Stimulated activated naive CD8-positive, alpha-beta T cell treated with anti-CD3 and anti-CD28 coated beads, Interleukin-15, Interleukin-2, amounts not matched to agents 100 ng/mL and 50 ng/mL, for 24 hours (primary cell): ENCODE data around the gene OTOF.

Source experiments
- H3K27ac Mint-ChIP-seq: one replicate; pipeline ENCODE4 v1.8.0; 2021; ENCODE audit warnings: mild to moderate bottlenecking, mixed read lengths
- H3K27me3 Mint-ChIP-seq: one replicate; pipeline ENCODE4 v1.8.0; 2021; ENCODE audit warnings: mixed read lengths
- H3K36me3 Mint-ChIP-seq: one replicate; pipeline ENCODE4 v1.8.0; 2021; ENCODE audit warnings: low read depth, mixed read lengths
- H3K4me1 Mint-ChIP-seq: one replicate; pipeline ENCODE4 v1.8.0; 2021; ENCODE audit warnings: low read depth, mixed read lengths
- H3K4me3 Mint-ChIP-seq: one replicate; pipeline ENCODE4 v1.8.0; 2021; ENCODE audit warnings: mild to moderate bottlenecking, mixed read lengths
- H3K9me3 Mint-ChIP-seq: one replicate; pipeline ENCODE4 v1.8.0; 2021; ENCODE audit warnings: mixed read lengths

OTOF gene

GRCh38 chr2:26477911-26478253 is at the start of gene OTOF:
TSS of gene OTOF (minus strand) at chr2:26478124.
- Mint-ChIP-seq H3K27ac (no peak within 1 kb of the TSS), H3K4me1 (peaks cover 4% of the 10 kb centered on the region), H3K4me3 (peak within 1 kb of the TSS; percentile 38), H3K36me3 (no peaks in the 10 kb centered on the region), H3K27me3 (no peaks in the 10 kb centered on the region), H3K9me3 (no peaks in the 10 kb centered on the region)

GRCh38 chr2:26526589-26526988 is 48.7 kb upstream of the OTOF start:
- H3K36me3 Mint-ChIP-seq: no peaks in the 10 kb centered on the region
- H3K9me3 Mint-ChIP-seq: no peaks in the 10 kb centered on the region
- H3K4me1 Mint-ChIP-seq: no peaks in the 10 kb centered on the region
- no peak overlapping the region for H3K4me3 Mint-ChIP-seq
- H3K27ac Mint-ChIP-seq: no peak overlapping the region
- H3K27me3 Mint-ChIP-seq: no peaks in the 10 kb centered on the region

DNA sequence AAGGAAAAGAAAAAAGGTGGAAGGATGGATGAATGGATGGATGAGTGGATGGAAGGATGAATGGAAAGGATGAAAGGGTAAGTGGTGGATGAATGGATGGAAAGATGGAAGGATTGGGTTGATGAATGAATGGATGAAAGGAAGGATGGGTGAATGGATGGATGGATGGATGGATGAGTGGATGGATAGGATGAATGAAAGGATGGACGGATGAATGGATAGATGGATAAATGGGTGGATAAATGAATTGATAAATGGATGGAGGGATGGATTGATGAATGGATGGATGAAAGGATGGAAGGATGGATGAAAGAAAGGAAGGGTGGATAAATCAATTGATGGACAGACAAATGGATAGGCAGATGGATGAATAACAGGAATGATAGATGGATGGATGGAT is 48.2 kb upstream of the OTOF start:
- Mint-ChIP-seq H3K4me3 (no peak overlapping the region), H3K27me3 (no peaks in the 10 kb centered on the region), H3K27ac (no peak overlapping the region)

DNA sequence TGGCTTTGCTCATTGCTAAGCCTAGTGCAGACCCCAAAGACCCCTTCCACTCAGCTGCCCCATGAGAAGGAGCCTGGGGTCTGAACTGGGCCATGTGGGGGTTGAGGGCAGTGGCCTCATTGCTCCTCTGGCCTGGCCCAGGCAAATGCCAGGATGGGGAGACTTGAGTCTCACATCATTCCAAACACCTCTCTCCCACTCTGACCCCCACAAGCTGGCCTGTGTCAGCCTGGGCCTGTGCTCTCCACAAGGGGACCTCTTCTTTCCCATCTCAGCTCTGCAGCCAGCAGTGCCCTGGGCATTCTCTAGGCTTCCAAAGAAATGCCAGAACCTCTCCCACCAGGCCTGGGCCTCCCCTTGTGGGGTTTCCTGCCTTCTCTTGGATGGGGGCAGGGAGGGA is 45.8 kb upstream of the OTOF start:
- peaks cover 8% of the 10 kb centered on the region for H3K4me1 Mint-ChIP-seq
- peaks cover 5% of the 10 kb centered on the region for H3K27me3 Mint-ChIP-seq
- H3K27ac Mint-ChIP-seq: no peak overlapping the region
- H3K9me3 Mint-ChIP-seq: no peaks in the 10 kb centered on the region
- H3K4me3 Mint-ChIP-seq: no peak overlapping the region
- no peaks in the 10 kb centered on the region for H3K36me3 Mint-ChIP-seq

More for the DNA sequence above, 48.2 kb upstream of the OTOF start:
- H3K9me3 Mint-ChIP-seq: no peaks in the 10 kb centered on the region
- no peaks in the 10 kb centered on the region for H3K4me1 Mint-ChIP-seq
- no peaks in the 10 kb centered on the region for H3K36me3 Mint-ChIP-seq

- H3K4me1 Mint-ChIP-seq: peaks cover 8% of the 10 kb centered on the region
- no peak overlapping the region for H3K27ac Mint-ChIP-seq
- H3K36me3 Mint-ChIP-seq: no peaks in the 10 kb centered on the region
- H3K9me3 Mint-ChIP-seq: no peaks in the 10 kb centered on the region
- peaks cover 5% of the 10 kb centered on the region for H3K27me3 Mint-ChIP-seq
- no peak overlapping the region for H3K4me3 Mint-ChIP-seq
Observed at GRCh38 chr2:26522751-26523171, 44.8 kb upstream of the OTOF start.

- no peaks in the 10 kb centered on the region for H3K36me3 Mint-ChIP-seq
- no peak overlapping the region for H3K27ac Mint-ChIP-seq
- no peaks in the 10 kb centered on the region for H3K9me3 Mint-ChIP-seq
- peaks cover 5% of the 10 kb centered on the region for H3K27me3 Mint-ChIP-seq
- H3K4me3 Mint-ChIP-seq: no peak overlapping the region
- peaks cover 8% of the 10 kb centered on the region for H3K4me1 Mint-ChIP-seq
Observed at GRCh38 chr2:26522325-26522724, 44.4 kb upstream of the OTOF start.

DNA sequence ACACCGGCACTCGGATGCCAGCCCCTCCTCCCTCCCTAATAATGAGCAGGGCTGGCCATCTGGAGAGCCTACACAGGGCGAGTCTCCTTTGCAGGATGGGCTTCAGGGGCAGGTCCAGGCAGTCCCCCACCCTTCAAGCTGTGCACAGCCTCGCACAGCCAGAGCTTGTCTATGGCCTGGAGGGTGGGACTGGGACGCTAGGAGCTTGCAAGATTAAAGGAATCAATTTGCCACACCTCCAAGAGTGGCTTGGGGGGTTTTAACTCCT is 43.9 kb upstream of the OTOF start:
- H3K27ac Mint-ChIP-seq: no peak overlapping the region
- H3K4me3 Mint-ChIP-seq: no peak overlapping the region
- H3K4me1 Mint-ChIP-seq: peaks cover 8% of the 10 kb centered on the region
- peaks cover 5% of the 10 kb centered on the region for H3K27me3 Mint-ChIP-seq
- no peaks in the 10 kb centered on the region for H3K9me3 Mint-ChIP-seq
- no peaks in the 10 kb centered on the region for H3K36me3 Mint-ChIP-seq

DNA sequence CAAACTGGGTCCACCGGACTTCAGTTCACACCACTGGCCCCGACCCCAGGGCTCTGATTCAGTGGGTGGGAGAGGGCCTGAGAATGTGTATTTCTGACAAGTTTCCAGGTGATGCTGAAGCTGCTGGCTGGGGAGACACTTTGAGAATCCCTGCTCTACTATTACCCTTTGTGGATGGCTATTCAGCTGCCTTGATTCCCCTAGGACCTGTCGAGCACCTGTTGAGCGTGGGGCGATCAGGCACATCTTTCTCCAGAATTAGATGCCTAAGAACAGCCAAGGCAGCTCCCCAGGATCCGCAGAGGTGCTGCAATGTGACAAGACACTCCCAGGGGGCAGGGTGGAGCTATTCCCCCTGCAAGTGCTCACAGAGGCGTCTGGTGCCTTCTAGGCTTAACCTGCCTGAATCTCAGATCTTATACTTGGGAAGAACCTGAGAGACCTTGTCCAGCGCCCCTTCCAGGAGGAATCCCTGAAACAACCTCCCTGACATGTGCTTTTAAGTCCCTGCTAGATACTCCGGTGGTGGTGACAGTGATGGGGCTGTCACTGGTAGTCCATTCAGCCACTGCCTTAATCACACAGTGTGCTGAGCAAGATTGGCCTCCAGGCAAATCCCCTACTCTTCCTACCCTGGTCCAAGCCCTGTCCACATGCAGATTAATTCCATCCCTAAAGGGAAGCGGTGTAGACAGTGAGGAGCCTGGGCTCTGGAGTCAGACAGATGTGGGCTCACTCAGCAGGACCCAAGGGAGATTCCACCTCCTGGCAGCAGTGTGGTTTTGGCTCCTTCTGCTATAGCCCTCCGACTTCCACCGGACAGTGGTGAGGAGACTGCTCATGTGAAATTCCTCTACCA is 43.4 kb upstream of the OTOF start:
- H3K4me1 Mint-ChIP-seq: peaks cover 8% of the 10 kb centered on the region
- H3K27me3 Mint-ChIP-seq: peaks cover 5% of the 10 kb centered on the region
- H3K4me3 Mint-ChIP-seq: no peak overlapping the region
- no peaks in the 10 kb centered on the region for H3K9me3 Mint-ChIP-seq
- H3K27ac Mint-ChIP-seq: no peak overlapping the region
- H3K36me3 Mint-ChIP-seq: no peaks in the 10 kb centered on the region

DNA sequence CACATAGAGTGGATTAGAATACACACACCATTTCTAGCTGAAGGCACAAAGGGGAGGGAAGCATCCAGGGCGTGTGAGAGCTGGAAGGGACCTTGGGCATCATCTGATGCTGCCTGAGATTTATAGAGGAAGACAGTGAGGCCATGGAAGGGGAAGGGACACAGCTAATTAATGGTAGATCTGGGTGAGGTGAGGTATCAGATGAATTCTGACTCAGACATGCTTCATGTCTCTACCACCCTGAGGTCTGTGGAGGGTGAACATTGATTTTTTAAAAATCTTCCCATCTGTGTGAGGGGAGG is 42.2 kb upstream of the OTOF start:
- peaks cover 8% of the 10 kb centered on the region for H3K4me1 Mint-ChIP-seq
- no peak overlapping the region for H3K4me3 Mint-ChIP-seq
- H3K27ac Mint-ChIP-seq: no peak overlapping the region
- no peaks in the 10 kb centered on the region for H3K9me3 Mint-ChIP-seq
- no peaks in the 10 kb centered on the region for H3K36me3 Mint-ChIP-seq
- peaks cover 5% of the 10 kb centered on the region for H3K27me3 Mint-ChIP-seq

- Mint-ChIP-seq H3K27ac (no peak overlapping the region), H3K4me3 (no peak overlapping the region), H3K9me3 (no peaks in the 10 kb centered on the region), H3K4me1 (peaks cover 8% of the 10 kb centered on the region), H3K27me3 (peaks cover 5% of the 10 kb centered on the region), H3K36me3 (no peaks in the 10 kb centered on the region)
Observed at GRCh38 chr2:26519396-26520147, 41.6 kb upstream of the OTOF start.

- H3K36me3 Mint-ChIP-seq: no peaks in the 10 kb centered on the region
- no peaks in the 10 kb centered on the region for H3K9me3 Mint-ChIP-seq
- no peak overlapping the region for H3K27ac Mint-ChIP-seq
Observed at GRCh38 chr2:26516781-26517180, 38.9 kb upstream of the OTOF start.

GRCh38 chr2:26516246-26516645 is 38.3 kb upstream of the OTOF start:
- no peak overlapping the region for H3K4me3 Mint-ChIP-seq
- H3K27me3 Mint-ChIP-seq: peaks cover 5% of the 10 kb centered on the region
- no peak overlapping the region for H3K27ac Mint-ChIP-seq
- H3K9me3 Mint-ChIP-seq: no peaks in the 10 kb centered on the region
- H3K4me1 Mint-ChIP-seq: peaks cover 8% of the 10 kb centered on the region
- H3K36me3 Mint-ChIP-seq: no peaks in the 10 kb centered on the region

More at GRCh38 chr2:26516781-26517180, 38.9 kb upstream of the OTOF start:
- Mint-ChIP-seq H3K4me1 (peaks cover 8% of the 10 kb centered on the region), H3K4me3 (no peak overlapping the region), H3K27me3 (peaks cover 5% of the 10 kb centered on the region)

- peaks cover 8% of the 10 kb centered on the region for H3K4me1 Mint-ChIP-seq
- no peak overlapping the region for H3K4me3 Mint-ChIP-seq
- H3K9me3 Mint-ChIP-seq: no peaks in the 10 kb centered on the region
- peaks cover 2% of the 10 kb centered on the region for H3K27me3 Mint-ChIP-seq
- H3K27ac Mint-ChIP-seq: no peak overlapping the region
- no peaks in the 10 kb centered on the region for H3K36me3 Mint-ChIP-seq
Observed at GRCh38 chr2:26515771-26516170, 37.8 kb upstream of the OTOF start.

DNA sequence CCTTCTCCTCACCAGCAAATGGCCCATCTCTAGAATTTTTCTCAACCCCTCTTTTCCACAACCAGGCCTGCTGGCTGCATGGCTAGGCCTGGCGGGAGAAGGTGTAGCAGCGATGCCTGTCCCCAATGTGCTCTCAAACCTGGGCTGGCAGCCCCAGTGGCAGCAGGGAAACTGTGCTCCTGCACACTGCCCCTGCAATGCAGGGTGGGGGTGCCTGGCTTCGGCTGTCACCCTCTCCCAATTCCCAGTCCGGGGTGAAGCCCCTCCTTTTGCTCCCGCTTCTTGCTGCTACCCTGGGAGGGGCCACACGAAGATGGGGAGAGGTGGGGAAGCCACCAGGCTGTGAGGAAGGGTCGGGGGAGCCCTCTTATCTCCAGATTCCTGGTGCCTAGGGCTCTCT is 36.1 kb upstream of the OTOF start:
- Mint-ChIP-seq H3K9me3 (no peaks in the 10 kb centered on the region), H3K27me3 (no peaks in the 10 kb centered on the region), H3K4me1 (no peaks in the 10 kb centered on the region), H3K4me3 (no peak overlapping the region), H3K27ac (no peak overlapping the region), H3K36me3 (no peaks in the 10 kb centered on the region)

GRCh38 chr2:26513261-26513660 is 35.3 kb upstream of the OTOF start:
- H3K4me3 Mint-ChIP-seq: no peak overlapping the region
- H3K27ac Mint-ChIP-seq: no peak overlapping the region
- no peaks in the 10 kb centered on the region for H3K27me3 Mint-ChIP-seq
- H3K4me1 Mint-ChIP-seq: no peaks in the 10 kb centered on the region
- H3K9me3 Mint-ChIP-seq: no peaks in the 10 kb centered on the region
- H3K36me3 Mint-ChIP-seq: no peaks in the 10 kb centered on the region

DNA sequence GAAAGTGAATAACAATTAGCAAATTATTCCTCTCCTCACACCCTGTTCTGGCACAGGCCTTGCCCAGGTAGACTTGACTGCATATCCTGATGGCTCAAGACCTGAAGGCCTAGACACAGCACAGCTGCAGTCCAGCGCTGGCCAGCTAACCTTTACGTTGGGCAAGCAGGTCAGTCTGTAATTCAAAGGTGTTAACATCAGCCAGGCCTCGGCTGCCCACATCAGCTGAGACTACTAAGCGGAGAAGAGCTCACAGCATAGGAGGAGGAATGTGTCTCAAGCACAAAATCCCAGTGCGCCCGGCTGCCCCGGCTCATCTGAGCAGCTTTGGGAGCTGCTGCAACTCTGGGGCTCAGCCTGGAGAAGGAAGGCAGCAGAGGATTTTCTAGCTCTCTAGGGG is 33.5 kb upstream of the OTOF start:
- H3K36me3 Mint-ChIP-seq: no peaks in the 10 kb centered on the region
- no peak overlapping the region for H3K4me3 Mint-ChIP-seq
- no peaks in the 10 kb centered on the region for H3K27me3 Mint-ChIP-seq
- H3K4me1 Mint-ChIP-seq: no peaks in the 10 kb centered on the region
- H3K9me3 Mint-ChIP-seq: no peaks in the 10 kb centered on the region
- no peak overlapping the region for H3K27ac Mint-ChIP-seq
